T-helper 17 cell (primary cell): ENCODE data around the gene MT1E. TPM values are rescaled to one million over a fixed set of nuclear protein-coding genes. Genes with fewer than 3 reads are reported as not detected.
"Not testable (repeated sequence)": the region's sequence is repeated elsewhere in the genome, so short reads cannot be mapped to it uniquely, and the experiment has no call there.

ENCODE experiments used
- ATAC-seq: fragments of 150-1000 bp; cut with Tn5 transposase; 2 replicates; pipeline ENCODE4 v1.10.0; 2021; ENCODE audit warnings: mild to moderate bottlenecking, moderate library complexity
- DNase-seq, 3 donors: peaks; one replicate each; pipeline versions ENCODE4 v3.0.0 to v3.0.0-alpha.2; 2020 to 2021
- H3K9me3 ChIP-seq: one replicate; pipeline ENCODE4 v1.7.0; 2013; ENCODE audit warnings: low read length, mild to moderate bottlenecking; ENCODE audit not compliant: control insufficient read depth, poor library complexity, severe bottlenecking
- H3K27ac Mint-ChIP-seq: one replicate; pipeline ENCODE4 v1.8.0; 2022; ENCODE audit warnings: mild to moderate bottlenecking, moderate library complexity, mixed read lengths
- H3K27me3 Mint-ChIP-seq: one replicate; pipeline ENCODE4 v1.8.0; 2022; ENCODE audit warnings: mixed read lengths
- H3K36me3 Mint-ChIP-seq: one replicate; pipeline ENCODE4 v1.8.0; 2022; ENCODE audit warnings: low read depth, mixed read lengths
- H3K4me1 Mint-ChIP-seq: one replicate; pipeline ENCODE4 v1.8.0; 2022; ENCODE audit warnings: mild to moderate bottlenecking, mixed read lengths
- H3K4me3 Mint-ChIP-seq: one replicate; pipeline ENCODE4 v1.8.0; 2022; ENCODE audit warnings: mild to moderate bottlenecking, moderate library complexity, mixed read lengths
- total RNA-seq, 4 donors: library from RNA in 2 of 4; stranded (reverse) in 2 of 4; gene quantifications; one replicate each; pipeline ENCODE4 v1.2.3 and lab custom pipeline; 2022 to 2026

The MT1E gene
- total RNA-seq, 2 donors from 2014 or later = 1.9 to 8.7 TPM

- peaks cover 35% of the 10 kb centered on the region for H3K27me3 Mint-ChIP-seq
- no peak overlapping the region for H3K4me3 Mint-ChIP-seq
- ATAC-seq (no peak), DNase-seq (no peak)
- no peak overlapping the region for H3K27ac Mint-ChIP-seq
- H3K9me3 ChIP-seq = no peaks in the 10 kb centered on the region
- no peaks in the 10 kb centered on the region for H3K4me1 Mint-ChIP-seq
- no peaks in the 10 kb centered on the region for H3K36me3 Mint-ChIP-seq
Observed at GRCh38 chr16:56649820-56650219, 24.2 kb downstream of the MT1E start.

- ATAC-seq (no peak), DNase-seq (no peak)
- no peak within 1 kb of the TSS for H3K27ac Mint-ChIP-seq
- no peaks in the 10 kb centered on the region for H3K36me3 Mint-ChIP-seq
- H3K27me3 Mint-ChIP-seq = peaks cover 29% of the 10 kb centered on the region
- no peaks in the 10 kb centered on the region for H3K4me1 Mint-ChIP-seq
- H3K4me3 Mint-ChIP-seq = no peak within 1 kb of the TSS
- no peaks in the 10 kb centered on the region for H3K9me3 ChIP-seq
Observed at GRCh38 chr16:56651586-56651985, 26.0 kb downstream of the MT1E start, which contains the start of gene MT1B. TSS of gene MT1B (plus strand) at chr16:56651886. CDS start at chr16:56651954, 68 bp downstream.

GRCh38 chr16:56652600-56652999 is 27.0 kb downstream of the MT1E start:
- H3K4me1 Mint-ChIP-seq = no peaks in the 10 kb centered on the region
- H3K4me3 Mint-ChIP-seq = no peak overlapping the region
- H3K36me3 Mint-ChIP-seq = no peaks in the 10 kb centered on the region
- peaks cover 23% of the 10 kb centered on the region for H3K27me3 Mint-ChIP-seq
- no peak overlapping the region for H3K27ac Mint-ChIP-seq
- ATAC-seq = no peak
- H3K9me3 ChIP-seq = no peaks in the 10 kb centered on the region
- no peak for DNase-seq

- peaks cover 23% of the 10 kb centered on the region for H3K27me3 Mint-ChIP-seq
- H3K36me3 Mint-ChIP-seq = no peaks in the 10 kb centered on the region
- H3K27ac Mint-ChIP-seq = no peak overlapping the region
- no peaks in the 10 kb centered on the region for H3K9me3 ChIP-seq
- H3K4me1 Mint-ChIP-seq = peaks cover 4% of the 10 kb centered on the region
- no peak overlapping the region for H3K4me3 Mint-ChIP-seq
- ATAC-seq = no peak
- no peak for DNase-seq
Observed at GRCh38 chr16:56653218-56653617, 27.6 kb downstream of the MT1E start.

GRCh38 chr16:56657555-56658326 is 32.2 kb downstream of the MT1E start, which contains the start of gene MT1F:
TSS of gene MT1F (plus strand) at chr16:56657959. CDS start at chr16:56658059, 100 bp downstream.
- peak within 1 kb of the TSS; percentile 77 for H3K27ac Mint-ChIP-seq
- peak within 1 kb of the TSS; percentile 97 for H3K4me3 Mint-ChIP-seq
- no peaks in the 10 kb centered on the region for H3K27me3 Mint-ChIP-seq
- peak in 2 of 3 donors; percentile 60 to 65 for DNase-seq
- no peaks in the 10 kb centered on the region for H3K36me3 Mint-ChIP-seq
- H3K9me3 ChIP-seq = no peaks in the 10 kb centered on the region
- peak; percentile 83 for ATAC-seq
- H3K4me1 Mint-ChIP-seq = peaks cover 15% of the 10 kb centered on the region

GRCh38 chr16:56658327-56658875 is 32.8 kb downstream of the MT1E start:
- Mint-ChIP-seq H3K27ac (peak overlapping the region; percentile 77), H3K4me3 (peak overlapping the region; percentile 97), H3K27me3 (no peaks in the 10 kb centered on the region), H3K36me3 (no peaks in the 10 kb centered on the region), H3K4me1 (peaks cover 19% of the 10 kb centered on the region)
- no peak for ATAC-seq
- H3K9me3 ChIP-seq = no peaks in the 10 kb centered on the region
- DNase-seq = no peak

- DNase-seq (no peak), ATAC-seq (peak; percentile 72)
- H3K27me3 Mint-ChIP-seq = peaks cover 6% of the 10 kb centered on the region
- H3K9me3 ChIP-seq = no peaks in the 10 kb centered on the region
- peaks cover 23% of the 10 kb centered on the region for H3K4me1 Mint-ChIP-seq
- peak overlapping the region; percentile 83 for H3K27ac Mint-ChIP-seq
- no peaks in the 10 kb centered on the region for H3K36me3 Mint-ChIP-seq
- peak overlapping the region; percentile 90 for H3K4me3 Mint-ChIP-seq
Observed at GRCh38 chr16:56662357-56663354, 37.1 kb downstream of the MT1E start.

GRCh38 chr16:56664506-56664905 is 38.9 kb downstream of the MT1E start:
- H3K9me3 ChIP-seq = no peaks in the 10 kb centered on the region
- H3K36me3 Mint-ChIP-seq = peaks cover 2% of the 10 kb centered on the region
- no peak for ATAC-seq
- H3K4me3 Mint-ChIP-seq = no peak overlapping the region
- DNase-seq = no peak
- peaks cover 23% of the 10 kb centered on the region for H3K4me1 Mint-ChIP-seq
- H3K27ac Mint-ChIP-seq = no peak overlapping the region
- H3K27me3 Mint-ChIP-seq = peaks cover 24% of the 10 kb centered on the region

- not testable (repeated sequence) for H3K4me3 Mint-ChIP-seq, ATAC-seq, H3K27ac Mint-ChIP-seq, DNase-seq, H3K9me3 ChIP-seq, H3K36me3 Mint-ChIP-seq
- peaks cover 35% of the 10 kb centered on the region for H3K27me3 Mint-ChIP-seq
- H3K4me1 Mint-ChIP-seq = peaks cover 26% of the 10 kb centered on the region
Observed at GRCh38 chr16:56665286-56666261, 40.0 kb downstream of the MT1E start.

- H3K4me1 Mint-ChIP-seq = peaks cover 21% of the 10 kb centered on the region
- H3K36me3 Mint-ChIP-seq = peaks cover 2% of the 10 kb centered on the region
- DNase-seq = no peak
- ATAC-seq = peak; percentile 58
- H3K27ac Mint-ChIP-seq = no peak within 1 kb of the TSS
- H3K9me3 ChIP-seq = no peaks in the 10 kb centered on the region
- peak within 1 kb of the TSS; percentile 71 for H3K4me3 Mint-ChIP-seq
- peaks cover 45% of the 10 kb centered on the region for H3K27me3 Mint-ChIP-seq
Observed at GRCh38 chr16:56667581-56668571, 42.3 kb downstream of the MT1E start, which contains the start of gene MT1G. TSS of gene MT1G (minus strand) at chr16:56668065. CDS start at chr16:56667993, 72 bp downstream.
